Neuronal stem cell (in vitro differentiated cells): ENCODE measurements around the gene CCL28.

ENCODE experiments used
- DNase-seq: peaks from one replicate; pipeline ENCODE4 v3.0.0-alpha.2; 2013; ENCODE audit warnings: low spot score
- H2AFZ ChIP-seq: one replicate; pipeline ENCODE4 v1.6.1; 2013; ENCODE audit warnings: mild to moderate bottlenecking, low read length, inconsistent platforms
- H2AK5ac ChIP-seq: 2 replicates; pipeline ENCODE4 v1.6.1; 2013; ENCODE audit warnings: low read depth, mild to moderate bottlenecking, inconsistent platforms, low read length, moderate library complexity, mixed read lengths
- H2BK120ac ChIP-seq: 2 replicates; pipeline ENCODE4 v1.6.1; 2013; ENCODE audit warnings: low read depth, mild to moderate bottlenecking, inconsistent platforms, low read length, moderate library complexity, mixed read lengths
- H2BK12ac ChIP-seq: one replicate; pipeline ENCODE4 v1.6.1; 2013; ENCODE audit warnings: low read length, inconsistent platforms
- H2BK15ac ChIP-seq: 2 replicates; pipeline ENCODE4 v1.6.1; 2013; ENCODE audit warnings: mild to moderate bottlenecking, low read length, inconsistent platforms, mixed read lengths
- H2BK5ac ChIP-seq: one replicate; pipeline ENCODE4 v1.6.1; 2013; ENCODE audit warnings: inconsistent platforms, mild to moderate bottlenecking, low read length, moderate library complexity
- H3K14ac ChIP-seq: one replicate; pipeline ENCODE4 v1.6.1; 2013; ENCODE audit warnings: low read length, inconsistent platforms
- H3K18ac ChIP-seq: 2 replicates; pipeline ENCODE4 v1.6.1; 2013; ENCODE audit warnings: low read length, inconsistent platforms
- H3K23ac ChIP-seq: 2 replicates; pipeline ENCODE4 v1.6.1; 2013; ENCODE audit warnings: low read depth, mild to moderate bottlenecking, mixed read lengths, low read length, inconsistent platforms; ENCODE audit not compliant: poor library complexity
- H3K27ac ChIP-seq: replicated peaks from 3 replicates; pipeline ENCODE4 v1.5.1; 2013; ENCODE audit warnings: low read length, inconsistent platforms
- H3K27me3 ChIP-seq, 3 experiments: 2 replicates each; pipeline ENCODE4 v1.6.1; 2013; ENCODE audit warnings: low read length in 3 of 3, mild to moderate bottlenecking in 2 of 3, inconsistent platforms in 1 of 3, low read depth in 1 of 3, mixed read lengths in 1 of 3, moderate library complexity in 1 of 3; ENCODE audit not compliant: control insufficient read depth in 3 of 3, insufficient read depth in 3 of 3
- H3K36me3 ChIP-seq, 2 donors: replicated peaks in 1 of 2; 2 replicates each; pipeline ENCODE4 v1.6.1; 2013; ENCODE audit warnings: low read length in 2 of 2; ENCODE audit not compliant: control insufficient read depth in 2 of 2, insufficient read depth in 2 of 2
- H3K4ac ChIP-seq: 2 replicates; pipeline ENCODE4 v1.6.1; 2013; ENCODE audit warnings: inconsistent platforms, mild to moderate bottlenecking, low read length, moderate library complexity
- H3K4me1 ChIP-seq, 2 donors: 1 replicate in 1 of 2; 2 replicates in 1 of 2; pipeline ENCODE4 v1.6.1; 2013; ENCODE audit warnings: low read length in 2 of 2, low read depth in 1 of 2; ENCODE audit not compliant: control insufficient read depth in 2 of 2, insufficient read depth in 1 of 2
- H3K4me2 ChIP-seq: one replicate; pipeline ENCODE4 v1.6.1; 2013; ENCODE audit warnings: mild to moderate bottlenecking, low read length, inconsistent platforms; ENCODE audit not compliant: insufficient read depth, poor library complexity, severe bottlenecking
- H3K4me3 ChIP-seq, 2 donors: 2 replicates each; pipeline ENCODE4 v1.5.1; 2013; ENCODE audit warnings: low read length in 2 of 2, mild to moderate bottlenecking in 2 of 2, inconsistent platforms in 1 of 2, moderate library complexity in 1 of 2
- H3K79me1 ChIP-seq: one replicate; pipeline ENCODE4 v1.6.1; 2013; ENCODE audit warnings: low read depth, mild to moderate bottlenecking, inconsistent platforms, low read length, moderate library complexity
- H3K9ac ChIP-seq: one replicate; pipeline ENCODE4 v1.6.1; 2013; ENCODE audit warnings: mild to moderate bottlenecking, low read depth, low read length, inconsistent platforms; ENCODE audit not compliant: poor library complexity
- H3K9me3 ChIP-seq, 2 donors: replicated peaks in 1 of 2; 2 replicates each; pipeline versions ENCODE3 to v1.6.1; 2013; ENCODE audit warnings: low read length in 2 of 2, mild to moderate bottlenecking in 2 of 2, inconsistent platforms in 1 of 2, low read depth in 1 of 2, mixed read lengths in 1 of 2, moderate library complexity in 1 of 2; ENCODE audit not compliant: control insufficient read depth in 2 of 2, insufficient read depth in 1 of 2
- H4K8ac ChIP-seq: one replicate; pipeline ENCODE4 v1.6.1; 2013; ENCODE audit warnings: low read depth, mild to moderate bottlenecking, inconsistent platforms, low read length, moderate library complexity
- H4K91ac ChIP-seq: one replicate; pipeline ENCODE4 v1.6.1; 2013; ENCODE audit warnings: low read length, low read depth, mild to moderate bottlenecking, inconsistent platforms; ENCODE audit not compliant: poor library complexity
- WGBS, 2 donors: extraction: QIAGEN DNeasy Blood & Tissue Kit; methylation state at CpG; one replicate each; pipeline ENCODE4 v1.1.7; 2013; ENCODE audit warnings: missing lambda C conversion rate in 2 of 2, mixed read lengths in 1 of 2; ENCODE audit not compliant: insufficient read length in 2 of 2, insufficient replicate concordance in 1 of 2; ENCODE audit errors: extremely low coverage in 2 of 2; 5-methylcytosine and 5-hydroxymethylcytosine counted together

CCL28 gene

GRCh38 chr5:43416803-43417394 is 4.7 kb upstream of the CCL28 start:
- Histone ChIP-seq H4K91ac (no peak overlapping the region), H3K23ac (no peak overlapping the region), H3K9me3 (no peaks in the 10 kb centered on the region), H3K4me2 (no peak overlapping the region), H3K9ac (no peak overlapping the region), H3K36me3 (no peaks in the 10 kb centered on the region), H3K4me3 (no peak overlapping the region), H3K4me1 (no peaks in the 10 kb centered on the region), H3K18ac (no peak overlapping the region), H3K79me1 (no peaks in the 10 kb centered on the region), H3K27ac (no peak overlapping the region), H2BK12ac (no peak overlapping the region), H2AK5ac (no peak overlapping the region), H3K14ac (no peak overlapping the region), H4K8ac (no peak overlapping the region), H2BK5ac (no peak overlapping the region), H2BK120ac (no peak overlapping the region), H3K27me3 (peaks cover 0 to 3% (median 0%) of the 10 kb centered on the region in 3 experiments), H2BK15ac (no peak overlapping the region), H2AFZ (no peak overlapping the region), H3K4ac (no peak overlapping the region)
- DNase-seq: no peak
- no CpG with 5 or more reads among the region's 3 CpGs for WGBS, 2 donors

- Histone ChIP-seq H3K14ac (no peak overlapping the region), H2AK5ac (no peak overlapping the region), H4K8ac (no peak overlapping the region)
Measured at GRCh38 chr5:43415935-43416802, 4.0 kb upstream of the CCL28 start.

GRCh38 chr5:43413966-43414365 is 1.8 kb upstream of the CCL28 start:
- H3K9me3 ChIP-seq: no peaks in the 10 kb centered on the region
- no CpG with 5 or more reads among the region's 2 CpGs for WGBS, 2 donors

More at GRCh38 chr5:43415935-43416802, 4.0 kb upstream of the CCL28 start:
- H2BK5ac ChIP-seq: no peak overlapping the region
- no peaks in the 10 kb centered on the region for H3K36me3 ChIP-seq
- H3K4me2 ChIP-seq: no peak overlapping the region
- WGBS, 2 donors: no CpG with 5 or more reads among the region's 3 CpGs
- no peak overlapping the region for H2AFZ ChIP-seq
- H2BK15ac ChIP-seq: no peak overlapping the region
- H3K27ac ChIP-seq: no peak overlapping the region
- no peak overlapping the region for H3K23ac ChIP-seq
- H3K9ac ChIP-seq: no peak overlapping the region
- H2BK120ac ChIP-seq: no peak overlapping the region
- no peaks in the 10 kb centered on the region for H3K4me1 ChIP-seq
- H4K91ac ChIP-seq: no peak overlapping the region
- H3K18ac ChIP-seq: no peak overlapping the region
- no peak overlapping the region for H3K4ac ChIP-seq
- H3K79me1 ChIP-seq: no peaks in the 10 kb centered on the region
- H3K9me3 ChIP-seq: no peaks in the 10 kb centered on the region
- no peak overlapping the region for H3K4me3 ChIP-seq
- DNase-seq: no peak
- peaks cover 0 to 5% (median 0%) of the 10 kb centered on the region in 3 experiments for H3K27me3 ChIP-seq
- no peak overlapping the region for H2BK12ac ChIP-seq

GRCh38 chr5:43412644-43413043 is 453 bp upstream of the CCL28 start:
- H2AK5ac ChIP-seq: no peak overlapping the region
- H2BK15ac ChIP-seq: no peak overlapping the region
- no peaks in the 10 kb centered on the region for H3K4me1 ChIP-seq
- no CpG with 5 or more reads among the region's 1 CpG for WGBS, 2 donors
- H3K27me3 ChIP-seq: peaks cover 0 to 11% (median 0%) of the 10 kb centered on the region in 3 experiments
- no peaks in the 10 kb centered on the region for H3K79me1 ChIP-seq
- no peak overlapping the region for H3K4me2 ChIP-seq
- H3K4ac ChIP-seq: no peak overlapping the region
- H4K91ac ChIP-seq: no peak overlapping the region
- H2AFZ ChIP-seq: no peak overlapping the region
- H3K14ac ChIP-seq: no peak overlapping the region
- H3K9ac ChIP-seq: no peak overlapping the region
- DNase-seq: no peak
- no peak overlapping the region for H3K27ac ChIP-seq
- no peak overlapping the region for H4K8ac ChIP-seq
- no peak overlapping the region for H3K18ac ChIP-seq
- H3K36me3 ChIP-seq: no peaks in the 10 kb centered on the region
- no peaks in the 10 kb centered on the region for H3K9me3 ChIP-seq
- no peak overlapping the region for H2BK5ac ChIP-seq
- H3K23ac ChIP-seq: no peak overlapping the region
- no peak overlapping the region for H2BK120ac ChIP-seq
- H3K4me3 ChIP-seq: no peak overlapping the region
- H2BK12ac ChIP-seq: no peak overlapping the region

More at GRCh38 chr5:43413966-43414365, 1.8 kb upstream of the CCL28 start:
- no peak overlapping the region for H4K91ac ChIP-seq
- no peak overlapping the region for H2AFZ ChIP-seq
- no peak for DNase-seq
- no peak overlapping the region for H3K23ac ChIP-seq
- H2BK12ac ChIP-seq: no peak overlapping the region
- H3K9ac ChIP-seq: no peak overlapping the region
- H3K27me3 ChIP-seq: peaks cover 0 to 11% (median 0%) of the 10 kb centered on the region in 3 experiments
- H3K36me3 ChIP-seq: no peaks in the 10 kb centered on the region
- no peak overlapping the region for H3K4me3 ChIP-seq
- no peak overlapping the region for H3K4me2 ChIP-seq
- H2BK15ac ChIP-seq: no peak overlapping the region
- H3K4ac ChIP-seq: no peak overlapping the region
- H2AK5ac ChIP-seq: no peak overlapping the region
- H3K14ac ChIP-seq: no peak overlapping the region
- H4K8ac ChIP-seq: no peak overlapping the region
- H3K79me1 ChIP-seq: no peaks in the 10 kb centered on the region
- no peak overlapping the region for H3K27ac ChIP-seq
- H3K18ac ChIP-seq: no peak overlapping the region
- no peak overlapping the region for H2BK5ac ChIP-seq
- no peak overlapping the region for H2BK120ac ChIP-seq
- no peaks in the 10 kb centered on the region for H3K4me1 ChIP-seq
